Measurements from ENCODE around the gene CCDC187.
"Not testable (repeated sequence)": the region's sequence is repeated elsewhere in the genome, so short reads cannot be mapped to it uniquely, and the experiment has no call there.

Gene CCDC187

GRCh38 chr9:136326761-136327303 lies 22.9 kb upstream of the CCDC187 start:
- no peak for DNase-seq

- DNase-seq, result no peak
Observed at GRCh38 chr9:136326061-136326760, 22.3 kb upstream of the CCDC187 start.

- no peak for DNase-seq
Observed at GRCh38 chr9:136325358-136325757, 21.5 kb upstream of the CCDC187 start.

- DNase-seq, result no peak
Observed at GRCh38 chr9:136324501-136325300, 20.8 kb upstream of the CCDC187 start.

- no peak for DNase-seq
Observed at GRCh38 chr9:136323371-136323789, 19.5 kb upstream of the CCDC187 start.

GRCh38 chr9:136322756-136323330 lies 18.9 kb upstream of the CCDC187 start:
- DNase-seq, result no peak

GRCh38 chr9:136321561-136321960 lies 17.7 kb upstream of the CCDC187 start:
- no peak for DNase-seq

- not testable (repeated sequence) for DNase-seq
Observed at GRCh38 chr9:136320972-136321371, 17.1 kb upstream of the CCDC187 start.

- not testable (repeated sequence) for DNase-seq
Observed at GRCh38 chr9:136319955-136320354, 16.1 kb upstream of the CCDC187 start.

- DNase-seq, result not testable (repeated sequence)
Observed at GRCh38 chr9:136319244-136319643, 15.3 kb upstream of the CCDC187 start.

GRCh38 chr9:136318776-136319241 lies 14.9 kb upstream of the CCDC187 start:
- DNase-seq, result no peak

GRCh38 chr9:136318111-136318775 lies 14.3 kb upstream of the CCDC187 start:
- no peak for DNase-seq

GRCh38 chr9:136317695-136318094 lies 13.8 kb upstream of the CCDC187 start:
- no peak for DNase-seq

GRCh38 chr9:136316896-136317676 lies 13.2 kb upstream of the CCDC187 start:
- no peak for DNase-seq

- DNase-seq, result no peak
Observed at GRCh38 chr9:136316271-136316751, 12.4 kb upstream of the CCDC187 start.

GRCh38 chr9:136314944-136315343 lies 11.1 kb upstream of the CCDC187 start:
- DNase-seq, result no peak

- DNase-seq, result no peak
Observed at GRCh38 chr9:136314056-136314416, 10.1 kb upstream of the CCDC187 start.

GRCh38 chr9:136313111-136314055 lies 9.5 kb upstream of the CCDC187 start:
- DNase-seq, result no peak

- no peak for DNase-seq
Observed at GRCh38 chr9:136312436-136312835, 8.5 kb upstream of the CCDC187 start.

GRCh38 chr9:136312009-136312375 lies 8.1 kb upstream of the CCDC187 start:
- DNase-seq, result no peak
